Neural progenitor cell (in vitro differentiated cells): ENCODE results near the gene GUCY1A2. TPM values are rescaled to one million over a fixed set of nuclear protein-coding genes. Genes with fewer than 3 reads are reported as not detected.

Experiments
- DNase-seq: peaks from one replicate; pipeline ENCODE4 v3.0.0-alpha.2; 2016; ENCODE audit warnings: low spot score
- H2AFZ ChIP-seq: fragments of 200-600 bp; sonication (generic); replicated peaks from 2 replicates; pipeline ENCODE4 v1.6.1; 2016; ENCODE audit warnings: antibody characterized with exemption
- H3F3A ChIP-seq: fragments of 200-600 bp; sonication (generic); 2 replicates; pipeline ENCODE4 v1.6.1; 2016; ENCODE audit warnings: antibody characterized with exemption, low read depth
- H3K27ac ChIP-seq: fragments of 200-600 bp; sonication (generic); 2 replicates; pipeline ENCODE4 v1.5.1; 2016; ENCODE audit warnings: mild to moderate bottlenecking
- H3K27me3 ChIP-seq: fragments of 200-600 bp; sonication (generic); 2 replicates; pipeline ENCODE4 v1.6.1; 2016; ENCODE audit warnings: mild to moderate bottlenecking, moderate library complexity
- H3K36me3 ChIP-seq: fragments of 200-600 bp; sonication (generic); 2 replicates; pipeline ENCODE4 v1.5.1; 2016
- H3K4me1 ChIP-seq: fragments of 200-600 bp; sonication (generic); 2 replicates; pipeline ENCODE4 v1.6.1; 2016; ENCODE audit warnings: mixed run types
- H3K4me2 ChIP-seq: fragments of 200-600 bp; sonication (generic); 2 replicates; pipeline ENCODE4 v1.6.1; 2016
- H3K4me3 ChIP-seq: fragments of 200-600 bp; sonication (generic); 2 replicates; pipeline ENCODE4 v1.5.1; 2016
- H3K79me2 ChIP-seq: fragments of 200-600 bp; sonication (generic); 2 replicates; pipeline ENCODE4 v1.6.1; 2016; ENCODE audit warnings: low read depth
- H3K9ac ChIP-seq: fragments of 200-600 bp; sonication (generic); 2 replicates; pipeline ENCODE4 v1.6.1; 2016
- H3K9me3 ChIP-seq: fragments of 200-600 bp; sonication (generic); 2 replicates; pipeline ENCODE4 v1.5.1; 2016; ENCODE audit warnings: low read depth
- H4K20me1 ChIP-seq: fragments of 200-600 bp; sonication (generic); 2 replicates; pipeline ENCODE4 v1.6.1; 2016; ENCODE audit warnings: low read depth
- H3K27ac Mint-ChIP-seq: 3 replicates; pipeline ENCODE4 v1.8.0; 2021; ENCODE audit warnings: mixed read lengths
- H3K27me3 Mint-ChIP-seq: 2 replicates; pipeline ENCODE4 v1.8.0; 2022; ENCODE audit warnings: low read depth, mild to moderate bottlenecking, inconsistent platforms, moderate library complexity, mixed read lengths; ENCODE audit not compliant: insufficient read depth
- H3K36me3 Mint-ChIP-seq: 3 replicates; pipeline ENCODE4 v1.8.0; 2021; ENCODE audit warnings: mixed read lengths
- H3K4me1 Mint-ChIP-seq: 3 replicates; pipeline ENCODE4 v1.8.0; 2021; ENCODE audit warnings: mixed read lengths
- H3K4me3 Mint-ChIP-seq: 3 replicates; pipeline ENCODE4 v1.8.0; 2021; ENCODE audit warnings: mild to moderate bottlenecking, moderate library complexity, mixed read lengths
- H3K9me3 Mint-ChIP-seq: 3 replicates; pipeline ENCODE4 v1.8.0; 2020; ENCODE audit warnings: mixed read lengths
- EZH2 ChIP-seq: fragments of 200-600 bp; sonication (generic); IDR thresholded peaks from 2 replicates; pipeline ENCODE4 v1.6.1; 2017; ENCODE audit warnings: antibody characterized with exemption, mild to moderate bottlenecking, moderate library complexity
- EZH2phosphoT487 ChIP-seq: fragments of 200-600 bp; sonication (generic); IDR thresholded peaks from 2 replicates; pipeline ENCODE4 v1.6.1; 2017; ENCODE audit warnings: antibody characterized with exemption
- total RNA-seq: library from RNA; depleted of rRNA; stranded (reverse); fragments of >200 nt; gene quantifications from 2 replicates; pipeline ENCODE4 v1.2.3, GENCODE V29; 2015; ENCODE audit warnings: low replicate concordance
- TF ChIP-seq, protein P1 (sequence below): fragments of 200-600 bp; sonication (generic); IDR thresholded peaks from 2 replicates; pipeline ENCODE4 v1.5.1; 2017; ENCODE audit warnings: antibody characterized with exemption, mild to moderate bottlenecking

The GUCY1A2 gene
- total RNA-seq, 1 donor from 2014 or later = 0.54 TPM

DNA sequence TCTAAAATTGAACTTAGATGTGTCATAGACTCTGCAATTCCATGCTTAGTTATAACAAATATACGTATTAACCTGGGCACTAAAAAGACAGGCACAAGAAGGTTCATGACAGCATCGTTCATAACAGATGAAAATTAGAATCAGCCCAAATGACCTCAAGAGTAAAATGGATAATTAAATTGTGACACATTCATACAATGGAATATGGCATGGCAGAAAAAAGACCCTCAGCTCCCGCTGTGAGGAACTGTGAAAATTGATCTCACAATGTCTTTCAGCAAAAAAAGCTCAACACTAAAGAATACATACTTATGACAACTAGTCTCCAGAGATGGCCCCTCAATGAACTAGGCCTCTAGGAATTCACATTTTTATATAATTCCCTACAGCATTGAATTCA, 386.0 kb downstream of the GUCY1A2 start:
- Histone ChIP-seq H3K9ac (no peak overlapping the region), H3K79me2 (no peaks in the 10 kb centered on the region), H3K27me3 (no peaks in the 10 kb centered on the region), H3K27ac (no peak overlapping the region), H3K4me2 (no peak overlapping the region), H2AFZ (no peak overlapping the region), H3K36me3 (no peaks in the 10 kb centered on the region), H3K4me3 (no peak overlapping the region), H3K9me3 (no peaks in the 10 kb centered on the region), H3F3A (no peaks in the 10 kb centered on the region), H4K20me1 (no peaks in the 10 kb centered on the region), H3K4me1 (no peaks in the 10 kb centered on the region)
- Mint-ChIP-seq H3K27me3 (no peaks in the 10 kb centered on the region), H3K4me3 (no peak overlapping the region), H3K36me3 (no peaks in the 10 kb centered on the region), H3K27ac (no peak overlapping the region), H3K9me3 (peaks cover 6% of the 10 kb centered on the region), H3K4me1 (peaks cover 3% of the 10 kb centered on the region)
- TF ChIP-seq EZH2phosphoT487 = no peak
- TF ChIP-seq, protein P1, sequence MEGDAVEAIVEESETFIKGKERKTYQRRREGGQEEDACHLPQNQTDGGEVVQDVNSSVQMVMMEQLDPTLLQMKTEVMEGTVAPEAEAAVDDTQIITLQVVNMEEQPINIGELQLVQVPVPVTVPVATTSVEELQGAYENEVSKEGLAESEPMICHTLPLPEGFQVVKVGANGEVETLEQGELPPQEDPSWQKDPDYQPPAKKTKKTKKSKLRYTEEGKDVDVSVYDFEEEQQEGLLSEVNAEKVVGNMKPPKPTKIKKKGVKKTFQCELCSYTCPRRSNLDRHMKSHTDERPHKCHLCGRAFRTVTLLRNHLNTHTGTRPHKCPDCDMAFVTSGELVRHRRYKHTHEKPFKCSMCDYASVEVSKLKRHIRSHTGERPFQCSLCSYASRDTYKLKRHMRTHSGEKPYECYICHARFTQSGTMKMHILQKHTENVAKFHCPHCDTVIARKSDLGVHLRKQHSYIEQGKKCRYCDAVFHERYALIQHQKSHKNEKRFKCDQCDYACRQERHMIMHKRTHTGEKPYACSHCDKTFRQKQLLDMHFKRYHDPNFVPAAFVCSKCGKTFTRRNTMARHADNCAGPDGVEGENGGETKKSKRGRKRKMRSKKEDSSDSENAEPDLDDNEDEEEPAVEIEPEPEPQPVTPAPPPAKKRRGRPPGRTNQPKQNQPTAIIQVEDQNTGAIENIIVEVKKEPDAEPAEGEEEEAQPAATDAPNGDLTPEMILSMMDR = no peak
- no peak for TF ChIP-seq EZH2
- no peak for DNase-seq

DNA sequence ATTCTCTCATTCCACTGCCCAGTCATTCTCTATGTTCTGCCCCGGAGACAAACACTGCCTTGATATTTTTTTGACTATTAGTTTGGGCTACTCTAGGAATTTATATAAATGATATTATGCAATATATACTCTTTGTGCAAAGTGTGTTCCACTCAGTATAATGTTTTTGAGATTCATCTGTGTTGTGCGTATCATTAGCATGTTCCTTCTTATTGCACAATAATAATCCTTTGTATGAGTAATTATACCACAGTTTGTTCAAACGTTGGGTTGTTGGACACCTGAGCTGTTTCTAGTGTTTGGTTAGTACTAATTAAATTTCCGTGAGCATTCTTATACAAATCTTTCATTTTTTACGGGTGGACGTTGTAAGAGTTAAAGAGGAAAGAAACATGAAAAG, 390.6 kb downstream of the GUCY1A2 start:
- TF ChIP-seq EZH2 = no peak
- TF ChIP-seq EZH2phosphoT487 = no peak
- TF ChIP-seq, protein P1 = no peak
- Mint-ChIP-seq H3K4me3 (no peak overlapping the region), H3K4me1 (peaks cover 3% of the 10 kb centered on the region), H3K36me3 (no peaks in the 10 kb centered on the region), H3K27ac (no peak overlapping the region), H3K9me3 (peaks cover 6% of the 10 kb centered on the region), H3K27me3 (no peaks in the 10 kb centered on the region)
- no peak overlapping the region for H3K9ac ChIP-seq
- no peak overlapping the region for H2AFZ ChIP-seq
- H3K79me2 ChIP-seq = no peaks in the 10 kb centered on the region
- no peaks in the 10 kb centered on the region for H3K9me3 ChIP-seq
- no peaks in the 10 kb centered on the region for H3K4me1 ChIP-seq
- H3K27me3 ChIP-seq = no peaks in the 10 kb centered on the region
- no peaks in the 10 kb centered on the region for H3F3A ChIP-seq
- no peaks in the 10 kb centered on the region for H4K20me1 ChIP-seq
- no peaks in the 10 kb centered on the region for H3K36me3 ChIP-seq
- no peak overlapping the region for H3K4me3 ChIP-seq
- no peak for DNase-seq
- H3K4me2 ChIP-seq = no peak overlapping the region
- H3K27ac ChIP-seq = no peak overlapping the region

DNA sequence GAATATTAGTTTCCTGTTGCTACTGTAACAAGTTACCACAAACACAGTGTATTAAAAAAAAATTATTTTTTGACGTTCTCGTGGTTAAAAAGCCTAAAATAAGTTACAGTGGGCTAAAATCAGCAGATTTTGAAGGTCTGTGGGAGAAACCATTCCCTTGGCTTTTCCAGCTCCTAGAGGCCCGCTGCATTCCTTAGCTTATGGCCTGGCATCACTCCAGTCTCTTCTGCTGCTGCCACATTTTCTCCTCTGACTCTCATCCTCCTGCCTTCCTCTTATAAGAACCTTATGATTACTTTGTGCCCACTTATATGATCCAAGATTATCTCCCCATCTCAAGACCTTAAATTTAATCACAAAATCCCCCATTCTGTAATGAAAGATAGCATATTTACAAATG, 392.7 kb downstream of the GUCY1A2 start:
- H3K36me3 ChIP-seq = no peaks in the 10 kb centered on the region
- TF ChIP-seq, protein P1 = no peak
- TF ChIP-seq EZH2 = no peak
- TF ChIP-seq EZH2phosphoT487 = no peak
- H2AFZ ChIP-seq = no peak overlapping the region
- Mint-ChIP-seq H3K9me3 (peaks cover 6% of the 10 kb centered on the region), H3K4me3 (no peak overlapping the region), H3K4me1 (no peaks in the 10 kb centered on the region), H3K27ac (no peak overlapping the region), H3K27me3 (no peaks in the 10 kb centered on the region), H3K36me3 (no peaks in the 10 kb centered on the region)
- H3K4me1 ChIP-seq = no peaks in the 10 kb centered on the region
- H3K9me3 ChIP-seq = no peaks in the 10 kb centered on the region
- H3K4me2 ChIP-seq = no peak overlapping the region
- H4K20me1 ChIP-seq = no peaks in the 10 kb centered on the region
- H3K27me3 ChIP-seq = no peaks in the 10 kb centered on the region
- no peak overlapping the region for H3K27ac ChIP-seq
- no peak overlapping the region for H3K9ac ChIP-seq
- H3F3A ChIP-seq = no peaks in the 10 kb centered on the region
- no peak overlapping the region for H3K4me3 ChIP-seq
- H3K79me2 ChIP-seq = no peaks in the 10 kb centered on the region
- DNase-seq = no peak
